Liver (tissue), 9 donors: ENCODE measurements around the gene CCDC192. TPM values are rescaled to one million over a fixed set of nuclear protein-coding genes. Genes with fewer than 3 reads are reported as not detected.

Source experiments
- DNase-seq: peaks from one replicate; pipeline ENCODE4 v3.0.0-alpha.2; 2017; ENCODE audit warnings: low spot score
- H3K27ac ChIP-seq, 2 donors: one replicate each; pipeline ENCODE4 v1.7.0; 2013; ENCODE audit warnings: inconsistent platforms in 2 of 2, low read length in 2 of 2, control low read depth in 1 of 2, low read depth in 1 of 2, mild to moderate bottlenecking in 1 of 2
- H3K27me3 ChIP-seq, 4 donors: one replicate each; pipeline versions ENCODE4 v1.6.1 to v1.7.0; 2013; ENCODE audit warnings: low read length in 3 of 4, inconsistent platforms in 1 of 4, mild to moderate bottlenecking in 1 of 4, moderate library complexity in 1 of 4; ENCODE audit not compliant: control insufficient read depth in 4 of 4, insufficient read depth in 4 of 4
- H3K36me3 ChIP-seq, 4 donors: one replicate each; pipeline versions ENCODE4 v1.6.1 to v1.7.0; 2013; ENCODE audit warnings: low read length in 3 of 4, mild to moderate bottlenecking in 3 of 4, low read depth in 1 of 4, moderate library complexity in 1 of 4; ENCODE audit not compliant: control insufficient read depth in 4 of 4, insufficient read depth in 3 of 4
- H3K4me1 ChIP-seq, 4 donors: one replicate each; pipeline versions ENCODE4 v1.6.1 to v1.7.0; 2013; ENCODE audit warnings: low read length in 3 of 4, mild to moderate bottlenecking in 3 of 4, moderate library complexity in 1 of 4; ENCODE audit not compliant: control insufficient read depth in 4 of 4, insufficient read depth in 4 of 4
- H3K4me3 ChIP-seq, 3 donors: one replicate each; pipeline versions ENCODE4 v1.6.1 to v1.7.0; 2013; ENCODE audit warnings: low read length in 3 of 3, control low read depth in 1 of 3, low read depth in 1 of 3, mild to moderate bottlenecking in 1 of 3
- H3K9ac ChIP-seq, 2 donors: one replicate each; pipeline ENCODE4 v1.7.0; 2013; ENCODE audit warnings: low read length in 2 of 2, mild to moderate bottlenecking in 2 of 2, moderate library complexity in 2 of 2, control low read depth in 1 of 2, low read depth in 1 of 2
- H3K9me3 ChIP-seq, 4 donors: one replicate each; pipeline versions ENCODE4 v1.6.1 to v1.7.0; 2013; ENCODE audit warnings: low read length in 3 of 4; ENCODE audit not compliant: control insufficient read depth in 4 of 4
- CTCF ChIP-seq: fragments of 150-350 bp; IDR thresholded peaks from 2 replicates; pipeline ENCODE4 v1.5.1; 2017; ENCODE audit warnings: improper control_type of control experiment, low read depth, low read length; ENCODE audit not compliant: missing input control
- EGR1 ChIP-seq, 2 donors: IDR thresholded peaks; 2 replicates each; pipeline ENCODE4 v1.6.1; 2016 to 2018; ENCODE audit warnings: antibody characterized with exemption in 2 of 2, low read depth in 2 of 2
- FOXA1 ChIP-seq: IDR thresholded peaks from 2 replicates; pipeline ENCODE4 v1.6.1; 2016; ENCODE audit warnings: antibody characterized with exemption
- FOXA2 ChIP-seq: IDR thresholded peaks from 2 replicates; pipeline ENCODE4 v1.6.1; 2016; ENCODE audit warnings: antibody characterized with exemption
- GABPA ChIP-seq, 2 donors: IDR thresholded peaks in 1 of 2; conservative IDR thresholded peaks in 1 of 2; 2 replicates each; pipeline ENCODE4 v1.6.1; 2016; ENCODE audit warnings: antibody characterized with exemption in 2 of 2, mild to moderate bottlenecking in 1 of 2, moderate library complexity in 1 of 2
- HNF4A ChIP-seq, 2 donors: conservative IDR thresholded peaks; 2 replicates each; pipeline ENCODE4 v1.6.1; 2016; ENCODE audit warnings: antibody characterized with exemption in 2 of 2, mild to moderate bottlenecking in 2 of 2
- HNF4G ChIP-seq: IDR thresholded peaks from 2 replicates; pipeline ENCODE4 v1.6.1; 2016; ENCODE audit warnings: antibody characterized with exemption
- JUND ChIP-seq, 2 donors: IDR thresholded peaks; 2 replicates each; pipeline ENCODE4 v1.6.1; 2016; ENCODE audit warnings: antibody characterized with exemption in 2 of 2
- NR2F2 ChIP-seq: IDR thresholded peaks from 2 replicates; pipeline ENCODE4 v1.6.1; 2016; ENCODE audit warnings: antibody characterized with exemption
- RAD21 ChIP-seq, 2 donors: IDR thresholded peaks; 2 replicates each; pipeline ENCODE4 v1.6.1; 2016; ENCODE audit warnings: antibody characterized with exemption in 2 of 2, mild to moderate bottlenecking in 2 of 2
- REST ChIP-seq: IDR thresholded peaks from 2 replicates; pipeline ENCODE4 v1.6.1; 2016; ENCODE audit warnings: antibody characterized with exemption, mild to moderate bottlenecking
- RXRA ChIP-seq, 2 donors: IDR thresholded peaks; 2 replicates each; pipeline ENCODE4 v1.6.1; 2017 to 2018; ENCODE audit warnings: antibody characterized with exemption in 2 of 2, mild to moderate bottlenecking in 1 of 2
- SP1 ChIP-seq: IDR thresholded peaks from 2 replicates; pipeline ENCODE4 v1.6.1; 2018; ENCODE audit warnings: antibody characterized with exemption, mild to moderate bottlenecking
- TAF1 ChIP-seq: conservative IDR thresholded peaks from 2 replicates; pipeline ENCODE4 v1.6.1; 2016; ENCODE audit warnings: antibody characterized with exemption, mild to moderate bottlenecking
- YY1 ChIP-seq: IDR thresholded peaks from 2 replicates; pipeline ENCODE4 v1.6.1; 2016; ENCODE audit warnings: antibody characterized with exemption, mild to moderate bottlenecking
- ZBTB33 ChIP-seq: IDR thresholded peaks from 2 replicates; pipeline ENCODE4 v1.6.1; 2016; ENCODE audit warnings: antibody characterized with exemption
- WGBS: extraction: QIAGEN DNeasy Blood & Tissue Kit; methylation state at CpG from one replicate; pipeline ENCODE4 v1.1.7; 2013; 5-methylcytosine and 5-hydroxymethylcytosine counted together
- polyA plus RNA-seq, 2 donors: library from polyadenylated mRNA; stranded (reverse) in 1 of 2; unstranded in 1 of 2; fragments of 200-250 nt in 1 of 2; fragments of >200 nt in 1 of 2; fragmentation: Nextera tagmentation in 1 of 2; extraction: Ambion mirVana in 1 of 2; gene quantifications; one replicate each; pipeline versions ENCODE4 v1.2.1 to v1.2.3, GENCODE V29; 2013 to 2015
- total RNA-seq, 2 donors: library from RNA; depleted of rRNA; stranded (reverse); fragments of >200 nt; gene quantifications; one replicate each; pipeline ENCODE4 v1.2.3, GENCODE V29; 2014
- TF ChIP-seq, protein P1 (sequence below): IDR thresholded peaks from 2 replicates; pipeline ENCODE4 v1.6.1; 2016; ENCODE audit warnings: antibody characterized with exemption
- TF ChIP-seq, protein P2 (sequence below): IDR thresholded peaks from 2 replicates; pipeline ENCODE4 v1.6.1; 2016; ENCODE audit warnings: antibody characterized with exemption
- donor health status: healthy.
- donor health status: healthy.
- donor health status: healthy.
- donor health status: healthy.
- donor health status: healthy.

CCDC192 gene
- total and polyA plus RNA-seq, 4 donors, result not detected

DNA sequence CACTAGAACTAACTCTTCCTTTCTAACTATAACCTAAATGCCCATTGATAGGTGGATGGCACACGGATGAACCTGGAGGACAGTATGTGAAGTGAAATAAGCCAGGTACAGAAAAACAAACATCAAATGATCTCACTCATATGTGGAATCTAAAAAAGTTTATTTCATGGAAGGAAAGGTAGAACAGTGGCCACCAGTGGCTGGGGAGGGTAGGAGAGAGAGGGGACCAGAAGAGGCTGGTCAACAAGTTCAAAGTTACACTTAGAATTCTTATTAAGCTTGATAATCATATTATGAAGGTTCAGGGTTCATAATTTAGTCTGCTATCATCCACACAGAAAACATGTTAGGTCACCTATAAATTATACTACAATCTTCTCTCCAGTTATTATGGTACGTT lies 272.8 kb downstream of the CCDC192 start (continued):
- no peak for TF ChIP-seq NR2F2

- 96% methylated on average over 4 of the region's 4 CpGs for WGBS
- Histone ChIP-seq H3K27me3 (no peaks in the 10 kb centered on the region), H3K9ac (no peak overlapping the region), H3K36me3 (no peaks in the 10 kb centered on the region), H3K4me1 (peaks cover 0 to 2% (median 0%) of the 10 kb centered on the region in 4 donors), H3K4me3 (no peak overlapping the region), H3K9me3 (no peaks in the 10 kb centered on the region), H3K27ac (no peak overlapping the region)
- DNase-seq, result no peak
- TF ChIP-seq, protein P1, sequence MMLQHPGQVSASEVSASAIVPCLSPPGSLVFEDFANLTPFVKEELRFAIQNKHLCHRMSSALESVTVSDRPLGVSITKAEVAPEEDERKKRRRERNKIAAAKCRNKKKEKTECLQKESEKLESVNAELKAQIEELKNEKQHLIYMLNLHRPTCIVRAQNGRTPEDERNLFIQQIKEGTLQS, result no peak
- TF ChIP-seq FOXA2 (no peak), NR2F2 (no peak), ZBTB33 (no peak), RXRA (IDR thresholded peaks at IDR 0.05) (no peak), RAD21 (IDR thresholded peaks at IDR 0.05) (no peak), TAF1 (no peak), YY1 (no peak), EGR1 (IDR thresholded peaks at IDR 0.05; ENCODE audit: low read depth in 2 of 2) (no peak), SP1 (no peak), REST (no peak), JUND (IDR thresholded peaks at IDR 0.05) (no peak), HNF4A (conservative IDR thresholded peaks at IDR 0.05) (no peak), CTCF (no peak), HNF4G (no peak), FOXA1 (no peak), GABPA (IDR thresholded peaks at IDR 0.05 in 1 of 2, conservative IDR thresholded peaks at IDR 0.05 in 1 of 2) (no peak)
- TF ChIP-seq, protein P2, sequence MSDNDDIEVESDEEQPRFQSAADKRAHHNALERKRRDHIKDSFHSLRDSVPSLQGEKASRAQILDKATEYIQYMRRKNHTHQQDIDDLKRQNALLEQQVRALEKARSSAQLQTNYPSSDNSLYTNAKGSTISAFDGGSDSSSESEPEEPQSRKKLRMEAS, result no peak
Measured at GRCh38 chr5:127976525-127976924, 273.3 kb downstream of the CCDC192 start.
